GM19452 (cell line): ENCODE results near the gene TMEM39B.
"Not testable (repeated sequence)": the region's sequence is repeated elsewhere in the genome, so short reads cannot be mapped to it uniquely, and the experiment has no call there.

ENCODE experiments used
- ATAC-seq: cut with Tn5 transposase; IDR thresholded peaks from one replicate; pipeline ENCODE4 v1.9.1; 2021; ENCODE audit not compliant: unreplicated experiment

TMEM39B gene

DNA sequence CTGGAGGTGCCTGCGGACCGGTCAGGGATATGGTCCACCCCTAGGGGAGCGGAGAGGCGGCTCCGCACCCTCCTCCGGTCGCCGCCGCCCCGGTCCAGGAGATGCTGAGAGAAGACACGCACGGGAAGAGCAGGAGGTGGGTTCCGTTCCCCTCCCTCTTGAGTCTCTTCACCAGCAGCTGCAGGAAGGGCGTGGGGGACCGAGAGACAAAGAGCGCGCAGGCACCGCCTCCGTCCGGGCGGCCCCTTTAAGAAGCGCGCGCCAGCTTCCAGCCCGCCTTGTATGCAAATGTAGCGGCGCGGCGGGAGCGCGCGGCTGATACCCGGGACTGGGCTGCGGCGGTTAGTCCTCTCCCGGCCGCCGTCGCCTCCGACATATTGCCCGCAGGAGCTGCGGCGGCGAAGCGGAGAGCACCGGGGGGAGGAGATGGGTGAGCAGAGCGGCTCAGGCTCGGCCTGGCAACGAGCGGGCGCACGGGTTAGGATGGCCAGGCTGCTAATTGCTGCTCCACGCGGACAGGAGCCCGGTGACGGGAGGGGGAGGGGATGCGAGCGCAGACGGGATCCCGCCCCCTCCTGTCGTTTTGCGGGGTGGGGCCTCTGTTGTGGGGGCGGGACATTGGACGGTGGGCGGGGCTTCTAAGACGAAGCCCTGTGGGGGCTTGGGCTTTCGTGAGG is at the start of gene TMEM39B:
TSS of gene TMEM39B (plus strand) at position 318 of the 677 bp plus-strand sequence. CDS start at position 427, 109 bp downstream.
- ATAC-seq: peak; percentile 84

DNA sequence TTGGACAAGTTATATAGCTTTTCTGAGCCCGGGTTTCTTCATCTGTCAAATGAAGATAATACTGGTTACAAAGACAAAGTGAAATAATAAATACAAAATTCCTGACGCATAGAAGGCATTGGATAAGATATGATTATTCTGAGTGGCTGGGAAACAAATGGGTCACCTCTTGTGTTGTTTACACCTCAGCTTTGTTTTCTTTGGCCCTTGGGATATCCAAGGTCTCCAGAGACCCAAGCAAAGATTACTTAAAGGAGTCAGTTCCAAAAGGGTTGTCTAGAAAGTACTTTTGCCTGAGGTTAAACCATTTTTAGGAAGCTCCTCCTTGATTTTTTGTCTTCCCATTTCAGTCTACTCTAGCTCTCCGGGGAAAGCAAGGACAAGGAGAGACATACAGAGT is 49.4 kb upstream of the TMEM39B start:
- no peak for ATAC-seq

DNA sequence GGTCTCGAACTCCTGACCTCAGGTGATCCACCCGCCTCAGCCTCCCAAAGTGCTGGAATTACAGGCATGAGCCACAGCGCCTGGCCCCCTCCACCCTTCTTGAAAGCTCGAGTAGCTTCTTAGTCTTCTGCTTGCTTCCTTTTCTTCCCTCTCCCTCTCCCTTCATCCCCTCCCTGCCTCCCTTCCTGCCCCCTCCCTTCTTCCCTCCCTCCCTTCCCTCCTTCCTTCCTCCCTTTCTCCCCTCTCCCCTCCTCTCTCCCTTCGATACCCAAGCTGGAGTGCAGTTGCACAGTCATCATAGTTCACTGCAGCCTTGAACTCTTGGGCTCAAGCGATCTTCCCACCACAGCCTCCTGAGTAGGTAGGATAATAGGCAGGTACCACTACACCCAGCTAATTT is 47.2 kb upstream of the TMEM39B start:
- no peak for ATAC-seq

DNA sequence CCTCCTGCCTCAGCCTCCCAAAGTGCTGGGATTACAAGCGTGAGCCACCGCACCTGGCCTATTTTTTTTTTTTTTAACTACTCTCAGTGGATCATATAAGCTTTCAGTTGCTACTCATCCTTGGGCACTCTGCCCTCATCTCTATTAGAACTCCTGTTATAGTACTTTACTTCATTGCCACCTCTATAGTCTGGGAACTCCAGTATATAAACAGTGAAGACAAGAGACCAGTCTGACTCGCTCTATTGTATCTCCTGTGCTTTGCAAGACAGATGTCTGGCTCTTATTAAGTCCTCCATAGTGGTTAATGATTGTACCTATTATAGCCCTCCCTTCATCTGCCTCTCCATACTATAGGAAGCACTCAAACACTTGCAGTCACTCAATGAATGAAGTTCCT is 44.0 kb upstream of the TMEM39B start:
- ATAC-seq: no peak

DNA sequence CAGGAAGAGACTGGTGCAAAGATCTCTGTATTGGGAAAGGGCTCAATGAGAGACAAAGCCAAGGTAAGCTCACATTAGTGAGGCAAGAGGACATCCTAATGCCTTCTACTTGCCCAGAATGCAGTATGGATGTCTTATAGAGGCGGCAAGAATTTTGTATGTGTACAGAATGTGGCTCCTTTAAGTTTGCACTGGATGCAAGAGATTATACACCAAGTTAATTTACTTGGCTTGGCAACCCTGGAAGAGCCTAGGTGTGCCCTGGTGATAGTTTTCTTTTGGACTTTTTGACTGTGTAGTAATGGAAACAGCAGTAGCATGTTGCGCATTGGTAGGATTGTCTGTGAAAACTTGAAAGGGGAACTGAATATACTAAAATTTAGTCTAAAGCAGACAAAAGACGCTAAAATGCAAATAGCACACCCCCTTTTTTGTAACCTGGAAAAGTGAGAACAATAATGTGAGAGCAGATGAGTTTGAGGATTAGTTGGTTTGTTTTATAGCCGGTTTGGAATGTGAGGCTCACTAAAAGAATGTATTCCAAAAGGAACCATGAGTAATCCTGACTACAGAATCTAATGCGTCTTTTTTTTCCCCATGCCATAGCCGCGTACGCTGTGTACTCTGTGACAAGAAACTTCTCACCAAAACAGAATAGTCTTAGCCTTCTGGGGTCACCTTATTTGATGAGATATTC is 41.0 kb upstream of the TMEM39B start:
- no peak for ATAC-seq

DNA sequence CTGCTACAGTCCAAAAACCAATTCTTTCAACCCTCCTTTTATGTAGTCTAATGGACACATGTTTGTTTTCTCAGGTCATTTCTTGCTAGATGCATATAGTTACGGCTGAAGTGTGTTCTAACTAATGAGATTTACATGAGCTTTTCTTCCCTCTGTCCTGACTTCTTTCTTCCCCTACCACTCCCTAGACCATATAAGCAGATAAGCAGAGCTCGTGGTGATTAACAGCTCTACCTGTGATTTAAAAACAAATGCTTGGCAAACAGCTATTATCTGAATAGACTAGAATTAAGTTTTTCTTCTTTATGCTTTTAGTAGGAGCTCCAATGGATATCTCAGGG is 40.5 kb upstream of the TMEM39B start:
- no peak for ATAC-seq

DNA sequence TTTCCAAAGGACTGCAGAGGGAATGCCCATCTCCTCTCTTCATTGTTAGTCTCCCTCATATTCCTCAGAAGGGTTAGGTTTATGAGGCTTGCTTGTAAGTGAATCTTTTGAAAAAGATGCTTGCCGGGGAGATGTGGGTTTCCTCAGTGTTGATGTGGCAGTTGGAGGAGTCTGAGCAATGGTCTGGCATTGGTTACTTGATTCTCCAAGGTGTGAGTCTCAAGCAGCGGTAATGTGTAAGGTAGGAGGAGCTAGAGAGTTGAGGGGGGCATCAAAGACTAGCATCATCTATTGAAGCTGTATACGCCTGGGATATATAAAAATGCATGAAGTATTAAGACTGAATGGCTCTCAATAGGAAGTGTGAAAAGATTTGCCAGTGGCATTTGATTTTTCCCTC is 37.6 kb upstream of the TMEM39B start:
- ATAC-seq: no peak

DNA sequence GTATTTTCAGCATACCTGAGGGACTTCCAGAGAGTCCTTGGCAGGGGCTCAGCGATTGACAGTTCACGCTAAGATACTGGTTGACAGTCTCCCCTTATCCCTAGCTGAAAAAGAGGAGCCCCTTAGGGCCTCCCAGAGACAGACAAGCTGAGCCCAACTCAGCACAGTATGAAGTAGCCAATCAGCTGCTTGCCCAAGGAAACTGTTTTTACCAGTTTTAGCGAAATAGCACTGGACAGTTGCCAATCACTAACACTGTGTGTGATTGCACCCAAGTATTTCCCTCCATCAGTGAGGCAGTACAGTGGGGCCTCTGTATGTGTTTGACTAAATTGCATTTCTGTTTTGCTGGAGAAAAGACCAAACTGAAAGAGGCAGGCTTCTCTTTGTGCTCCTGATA is 32.0 kb upstream of the TMEM39B start:
- no peak for ATAC-seq

DNA sequence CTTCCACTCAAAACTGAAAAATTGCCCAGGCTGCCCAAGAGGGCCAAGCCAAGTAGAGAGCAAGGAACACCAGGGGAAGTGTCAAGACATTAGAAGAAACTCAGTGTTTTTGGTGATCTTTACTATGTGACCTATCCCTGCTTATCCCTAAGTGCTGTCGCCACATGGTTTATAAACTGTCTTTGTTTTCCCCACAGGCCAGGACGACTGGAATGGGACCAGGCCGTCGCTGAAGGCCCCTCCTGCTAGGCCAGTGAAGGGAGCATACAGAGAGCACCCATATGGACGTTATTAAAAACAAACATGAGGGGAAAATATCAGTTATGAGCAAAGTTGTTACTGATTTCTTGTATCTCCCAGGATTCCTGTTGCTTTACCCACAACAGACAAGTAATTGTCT is 30.4 kb upstream of the TMEM39B start:
- ATAC-seq: no peak

DNA sequence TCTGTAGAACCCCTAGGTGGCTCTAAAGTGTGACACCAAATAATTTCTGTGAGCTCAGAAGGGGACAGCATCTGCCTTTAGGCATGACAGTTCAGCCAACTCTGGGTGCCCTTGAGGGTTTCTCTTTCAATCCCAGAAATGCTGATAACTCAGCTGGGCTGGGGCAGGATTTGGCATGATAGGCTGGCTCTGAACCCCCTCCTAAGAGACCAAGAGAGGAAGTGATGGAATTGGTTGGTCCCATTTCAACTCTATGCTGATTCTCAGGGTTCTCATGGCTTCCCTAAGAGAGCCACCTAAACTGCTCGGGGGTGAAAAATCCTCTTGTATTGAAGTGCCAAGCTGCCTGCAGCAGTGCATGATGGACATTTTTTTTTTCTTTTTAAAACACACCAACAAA is 28.5 kb upstream of the TMEM39B start:
- ATAC-seq: no peak

DNA sequence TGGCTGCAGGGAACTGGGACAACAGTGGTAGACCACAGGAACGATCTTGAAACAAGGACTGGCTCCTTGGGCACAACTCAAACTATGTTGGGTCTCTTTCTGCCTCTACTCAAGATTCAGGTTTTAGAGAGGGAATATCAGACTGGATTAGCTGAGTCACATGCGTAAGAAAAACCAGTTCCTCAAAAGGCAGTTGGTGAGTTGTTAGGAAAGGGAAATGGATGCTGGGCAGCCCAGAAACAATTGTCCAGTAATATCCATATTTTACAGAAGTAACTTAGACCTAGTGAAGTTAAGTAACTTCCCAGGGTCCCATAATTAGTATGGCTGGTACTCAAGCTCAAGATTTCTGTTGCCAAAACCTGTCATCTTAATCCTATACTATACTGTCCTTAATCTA is 27.0 kb upstream of the TMEM39B start:
- no peak for ATAC-seq

DNA sequence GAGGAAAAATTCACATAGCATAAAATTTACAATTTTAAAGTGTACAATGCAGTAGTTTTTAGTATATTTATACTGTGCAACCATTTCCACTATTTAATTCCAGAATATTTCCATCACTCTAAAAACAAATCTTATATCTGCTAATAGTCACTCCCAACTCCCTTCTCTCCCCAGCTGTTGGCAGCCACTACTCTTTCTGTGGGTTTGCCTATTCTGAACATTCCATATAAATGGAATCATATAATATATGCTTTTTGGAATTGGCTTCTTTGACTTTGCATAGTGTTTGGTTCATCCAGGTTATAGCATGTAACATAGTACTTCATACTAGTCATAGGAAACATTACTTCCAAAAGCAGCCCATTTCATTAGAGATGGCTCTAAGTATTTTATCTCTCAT is 25.0 kb upstream of the TMEM39B start:
- no peak for ATAC-seq

DNA sequence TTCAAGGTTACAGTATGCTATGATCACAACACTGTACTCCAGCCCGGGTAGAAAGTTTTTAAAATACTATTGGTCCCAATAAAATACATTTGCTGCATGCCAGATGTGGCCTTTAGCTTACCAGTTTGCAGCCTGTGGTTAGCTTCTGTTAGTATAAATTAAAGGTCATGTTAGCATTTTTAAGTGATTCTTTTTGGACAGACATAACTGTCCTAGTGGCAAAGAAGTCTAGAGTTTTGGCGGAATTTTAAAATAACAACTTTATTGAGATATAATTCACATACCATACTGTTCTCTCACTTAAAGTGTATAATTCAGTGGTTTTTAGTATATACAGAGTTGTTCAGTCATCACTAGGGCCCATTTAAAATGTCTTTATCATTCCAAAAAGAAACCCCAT is 24.3 kb upstream of the TMEM39B start:
- no peak for ATAC-seq

DNA sequence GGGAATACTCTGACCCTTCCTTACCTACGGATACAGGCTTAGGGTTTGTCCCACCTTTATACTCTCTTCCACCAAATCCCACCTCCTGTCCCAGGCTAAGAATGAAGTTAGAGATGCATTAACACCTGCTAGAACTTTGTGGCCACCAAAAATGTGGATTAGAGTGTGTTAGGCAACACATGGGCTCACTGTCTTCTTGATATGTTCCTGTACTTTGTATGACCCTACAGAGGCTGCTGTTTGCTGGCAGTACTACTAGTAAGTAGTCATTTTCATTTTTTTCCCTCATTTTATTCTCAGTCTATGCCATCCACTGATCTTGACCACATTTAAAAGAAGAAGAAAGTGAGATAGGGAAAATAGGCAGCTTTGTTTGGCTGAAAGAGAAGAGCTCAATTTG is 21.0 kb upstream of the TMEM39B start:
- ATAC-seq: no peak

DNA sequence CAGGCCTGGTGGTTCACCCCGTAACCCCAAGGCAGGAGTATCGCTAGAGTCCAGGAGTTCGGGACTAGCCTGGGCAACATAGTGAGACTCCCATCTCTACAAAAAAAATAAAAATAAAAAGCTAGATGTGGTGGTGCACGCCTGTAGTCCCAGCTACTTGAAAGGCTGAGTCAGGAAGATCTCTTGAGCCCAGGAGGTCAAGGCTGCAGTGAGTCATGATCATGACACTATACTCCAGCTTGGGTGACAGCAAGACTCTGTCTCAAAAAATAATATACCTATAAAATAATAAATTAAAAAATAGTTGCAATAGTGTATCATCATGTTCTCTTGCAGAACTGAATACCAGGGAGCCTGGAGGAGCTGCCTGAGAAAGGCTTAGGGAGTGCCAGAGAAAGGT is 19.9 kb upstream of the TMEM39B start:
- no peak for ATAC-seq

DNA sequence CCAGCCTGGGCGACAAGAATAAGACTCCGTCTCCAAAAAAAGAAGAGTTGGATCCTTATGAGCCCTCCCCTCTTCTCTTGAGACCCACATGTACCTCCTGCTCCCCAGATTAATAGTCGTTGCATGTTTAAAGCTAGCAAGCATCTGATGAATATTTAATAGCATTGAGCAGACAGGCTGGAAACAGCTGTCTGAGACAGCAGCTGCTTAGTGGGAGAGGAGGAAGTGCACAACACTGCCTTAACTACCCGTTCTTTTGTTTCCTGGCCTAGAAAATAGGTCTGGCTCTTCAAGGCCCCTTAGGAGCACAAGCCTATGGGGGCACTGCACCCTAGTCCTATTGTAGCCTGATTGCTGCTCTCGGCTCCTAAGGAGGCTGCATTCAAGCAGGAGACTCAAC is 17.3 kb upstream of the TMEM39B start:
- ATAC-seq: no peak

DNA sequence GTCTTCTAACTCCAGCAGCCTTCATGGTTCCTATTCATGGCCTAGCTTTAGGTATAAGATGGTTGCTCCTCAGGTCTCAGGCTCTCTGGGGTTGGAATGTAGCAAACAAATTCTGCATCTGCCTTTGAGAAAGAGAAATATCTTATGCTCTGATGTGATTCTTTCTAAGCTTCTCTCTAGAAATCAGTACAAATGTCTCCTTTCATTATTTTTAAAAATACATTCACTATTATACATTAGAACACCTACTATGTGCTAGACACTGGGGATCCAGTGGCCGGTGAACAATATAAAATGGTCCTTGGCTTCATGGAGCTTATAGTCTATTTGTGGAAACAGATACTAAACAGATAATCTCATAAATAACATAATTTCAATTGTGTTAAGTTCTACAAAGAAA is 16.1 kb upstream of the TMEM39B start:
- ATAC-seq: no peak

DNA sequence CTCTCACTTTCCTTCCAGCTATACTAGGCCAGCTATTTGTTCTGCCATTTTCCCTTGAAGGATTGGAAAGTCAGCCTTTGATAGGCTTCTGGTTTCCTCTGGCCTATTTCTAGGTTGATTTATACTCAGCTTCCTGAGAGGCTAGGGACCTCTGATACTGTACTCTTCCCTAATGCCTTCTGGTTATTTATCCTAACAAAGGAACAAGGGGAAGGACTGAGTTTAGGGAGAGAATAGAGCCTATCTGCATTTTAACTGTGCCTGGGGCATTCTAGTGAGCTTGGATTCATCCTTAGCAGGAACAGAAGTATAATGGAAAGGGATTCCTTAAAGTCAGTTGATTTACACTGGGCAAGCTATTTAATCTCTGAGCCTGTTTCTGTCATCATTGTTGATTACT is 11.8 kb upstream of the TMEM39B start:
- no peak for ATAC-seq

DNA sequence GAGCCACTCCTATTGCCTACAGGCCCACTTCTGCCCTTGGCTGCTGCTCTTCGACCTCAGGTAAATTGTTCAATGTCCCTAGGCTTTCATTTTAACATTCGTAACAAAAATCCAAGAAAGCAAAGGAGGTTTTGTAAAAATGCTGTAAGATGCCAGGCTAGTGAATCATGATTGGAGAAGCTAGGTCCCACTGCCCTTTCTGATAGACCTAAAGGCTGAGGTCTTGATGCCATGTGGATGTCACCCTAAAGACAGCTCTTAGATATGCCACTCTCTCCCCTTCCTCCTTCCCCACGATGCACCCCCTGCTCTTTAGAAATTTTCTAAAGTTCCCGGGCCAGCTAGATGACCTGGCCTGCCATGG is 9.9 kb upstream of the TMEM39B start:
- no peak for ATAC-seq

DNA sequence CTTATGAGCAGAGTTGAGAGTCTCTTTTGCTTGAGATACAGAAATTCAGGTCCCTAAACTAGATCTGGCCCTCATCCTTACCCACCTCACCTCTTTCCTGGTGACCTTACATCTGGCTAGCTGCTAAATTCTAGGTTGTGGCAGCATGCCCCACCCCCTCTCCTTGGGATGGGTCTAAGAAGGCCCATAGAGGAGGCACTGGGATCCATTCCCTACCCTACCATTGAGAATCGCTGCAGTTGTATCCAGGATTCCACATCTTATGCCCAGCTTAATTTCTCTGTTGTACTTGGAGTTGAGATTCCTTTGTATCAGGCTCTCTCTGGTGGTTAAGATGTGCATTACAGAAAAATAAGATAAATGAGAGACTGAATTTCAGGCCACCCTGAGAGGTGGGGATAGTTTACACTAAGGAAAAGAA is 9.5 kb upstream of the TMEM39B start:
- ATAC-seq: no peak

DNA sequence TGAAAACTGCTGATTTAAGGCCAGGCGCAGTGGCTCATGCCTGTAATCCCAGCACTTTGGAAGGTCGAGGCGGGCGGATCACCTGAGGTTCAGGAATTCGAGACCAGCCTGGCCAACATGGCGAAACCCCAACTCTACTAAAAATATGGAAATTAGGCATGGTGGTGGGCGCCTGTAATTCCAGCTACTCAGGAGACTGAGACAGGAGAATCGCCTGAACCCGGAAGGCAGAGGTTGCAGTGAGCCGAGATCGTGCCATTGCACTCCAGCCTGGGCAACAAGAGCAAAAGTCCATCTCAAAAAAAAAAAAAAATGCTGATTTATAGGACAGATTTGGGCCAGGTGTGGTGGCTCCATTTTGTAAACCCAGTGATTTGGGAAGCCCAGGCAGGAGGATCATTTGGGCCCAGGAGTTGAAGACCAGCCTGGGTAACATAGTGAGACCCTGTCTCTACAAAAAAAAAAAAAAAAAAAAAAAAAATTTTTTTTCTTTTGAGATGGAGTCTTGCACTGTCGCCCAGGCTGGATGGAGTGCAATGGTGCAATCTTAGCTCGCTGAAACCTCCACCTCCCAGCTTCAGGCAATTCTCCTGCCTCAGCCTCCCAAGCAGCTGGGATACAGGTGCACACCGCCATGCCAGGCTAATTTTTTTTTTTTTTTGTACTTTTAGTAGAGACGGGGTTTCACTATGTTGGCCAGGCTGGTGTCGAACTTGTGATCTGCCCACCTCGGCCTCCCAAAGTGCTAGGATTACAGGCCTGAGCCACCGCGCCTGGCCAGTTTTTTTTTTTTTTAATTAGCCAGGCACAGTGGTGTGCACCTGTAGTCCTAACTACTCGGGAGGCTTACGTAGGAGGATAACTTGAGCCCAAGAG is 6.9 kb upstream of the TMEM39B start:
- ATAC-seq: not testable (repeated sequence)

DNA sequence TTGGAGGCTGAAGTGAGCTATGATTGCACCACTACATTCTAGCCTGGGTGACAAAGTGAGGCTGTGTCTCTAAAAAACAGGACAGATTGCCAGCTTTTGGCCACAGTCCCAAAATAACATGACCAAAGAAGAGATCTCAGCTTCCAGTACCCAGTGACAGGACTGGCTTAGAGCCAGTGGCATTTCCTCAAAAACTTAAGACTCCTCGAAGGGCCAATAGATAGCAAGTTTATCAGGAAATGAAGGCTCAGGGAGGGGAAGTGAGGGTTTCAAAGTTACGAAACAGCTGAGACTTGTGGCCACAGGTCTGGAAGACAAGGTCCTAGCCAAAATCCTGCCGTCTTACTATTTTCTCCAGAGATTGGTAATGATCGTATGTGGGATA is 6.3 kb upstream of the TMEM39B start:
- ATAC-seq: no peak
